Common myeloid progenitor, CD34-positive (primary cell): ENCODE measurements around the gene SMC1A.

Experiments
- CTCF ChIA-PET: fragments of 350-600 bp; sonication (Branson Sonifier 250); formaldehyde crosslinking; loops from one replicate; lab custom pipeline; 2021; ENCODE audit warnings: antibody characterized with exemption; lab: Charles Lee
- POLR2A ChIA-PET: fragments of 350-600 bp; sonication (Branson Sonifier 250); formaldehyde crosslinking; loops from one replicate; lab custom pipeline; 2021; ENCODE audit warnings: antibody characterized with exemption; lab: Charles Lee
- DNase-seq, 3 donors: peaks; one replicate each; pipeline versions ENCODE4 v3.0.0 to v3.0.0-alpha.2; 2013
- H3K27ac ChIP-seq, 2 experiments: 1 replicate in 1 of 2; 2 replicates in 1 of 2; pipeline ENCODE4 v1.7.0; 2013; ENCODE audit warnings: inconsistent platforms in 2 of 2, low read length in 2 of 2, mild to moderate bottlenecking in 2 of 2, low read depth in 1 of 2, moderate library complexity in 1 of 2; ENCODE audit not compliant: severe bottlenecking in 2 of 2, insufficient read depth in 1 of 2, poor library complexity in 1 of 2
- H3K27me3 ChIP-seq, 5 experiments: replicated peaks in 2 of 5; 1 replicate in 3 of 5; 2 replicates in 2 of 5; pipeline versions ENCODE4 v1.6.1 to v1.7.0; 2013; ENCODE audit warnings: low read length in 4 of 5, mild to moderate bottlenecking in 2 of 5, moderate library complexity in 2 of 5, inconsistent platforms in 1 of 5; ENCODE audit not compliant: insufficient read depth in 5 of 5, control insufficient read depth in 4 of 5
- H3K36me3 ChIP-seq, 4 experiments: 1 replicate in 2 of 4; 2 replicates in 2 of 4; pipeline versions ENCODE4 v1.6.1 to v1.7.0; 2013; ENCODE audit warnings: low read length in 3 of 4, control low read depth in 1 of 4, mild to moderate bottlenecking in 1 of 4; ENCODE audit not compliant: control insufficient read depth in 4 of 4, insufficient read depth in 4 of 4
- H3K4me1 ChIP-seq, 4 experiments: 1 replicate in 3 of 4; 2 replicates in 1 of 4; pipeline versions ENCODE4 v1.6.1 to v1.7.1; 2013; ENCODE audit warnings: low read length in 3 of 4, mild to moderate bottlenecking in 3 of 4, control low read depth in 1 of 4, inconsistent platforms in 1 of 4, moderate library complexity in 1 of 4; ENCODE audit not compliant: control insufficient read depth in 4 of 4, insufficient read depth in 4 of 4; ENCODE audit errors: control extremely low read depth in 1 of 4
- H3K4me3 ChIP-seq, 7 experiments: 1 replicate in 4 of 7; 2 replicates in 3 of 7; pipeline versions ENCODE4 v1.5.1 to v1.7.0; 2013; ENCODE audit warnings: mild to moderate bottlenecking in 7 of 7, low read length in 6 of 7, moderate library complexity in 6 of 7, inconsistent platforms in 2 of 7, low read depth in 2 of 7, control low read depth in 1 of 7; ENCODE audit not compliant: insufficient read depth in 4 of 7, control insufficient read depth in 1 of 7; ENCODE audit errors: extremely low read depth in 1 of 7
- H3K9me3 ChIP-seq, 5 experiments: 1 replicate in 4 of 5; 2 replicates in 1 of 5; pipeline versions ENCODE4 v1.6.1 to v1.7.1; 2013; ENCODE audit warnings: low read length in 4 of 5, mild to moderate bottlenecking in 2 of 5, inconsistent platforms in 1 of 5, low read depth in 1 of 5, moderate library complexity in 1 of 5; ENCODE audit not compliant: control insufficient read depth in 4 of 5, insufficient read depth in 2 of 5; ENCODE audit errors: control extremely low read depth in 1 of 5
- WGBS: methylation state at CpG from one replicate; pipeline ENCODE4 v1.1.5; 2013; ENCODE audit not compliant: insufficient coverage; 5-methylcytosine and 5-hydroxymethylcytosine counted together

The SMC1A gene

GRCh38 chrX:53398216-53398615, 24.2 kb downstream of the SMC1A start:
- no CpG with 5 or more reads among the region's 1 CpG for WGBS
- POLR2A ChIA-PET, result no interaction called here

GRCh38 chrX:53395605-53396298, 26.7 kb downstream of the SMC1A start:
- WGBS, result 93% methylated on average over 2 of the region's 2 CpGs
- Histone ChIP-seq H3K27me3 (no peaks in the 10 kb centered on the region), H3K36me3 (peaks cover 15 to 73% (median 30%) of the 10 kb centered on the region in 4 experiments), H3K9me3 (no peaks in the 10 kb centered on the region), H3K27ac (no peak overlapping the region), H3K4me1 (no peaks in the 10 kb centered on the region), H3K4me3 (no peak overlapping the region)
- CTCF ChIA-PET, result interaction anchor here (1.2 to 1.4 kb wide), 3 partner anchors 16 to 83 kb away, joined by 3 to 5 read pairs (median 3); no protein-coding TSS in a partner anchor
- peak in 1 of 3 donors; percentile 14 for DNase-seq
- POLR2A ChIA-PET, result no interaction called here

More at GRCh38 chrX:53398216-53398615, 24.2 kb downstream of the SMC1A start:
- Histone ChIP-seq H3K9me3 (no peaks in the 10 kb centered on the region), H3K27me3 (no peaks in the 10 kb centered on the region), H3K4me1 (no peaks in the 10 kb centered on the region), H3K36me3 (peaks cover 23 to 79% (median 40%) of the 10 kb centered on the region in 4 experiments), H3K27ac (no peak overlapping the region), H3K4me3 (no peak overlapping the region)
- no peak for DNase-seq
- CTCF ChIA-PET, result interaction anchor here (2.3 kb wide), 1 partner anchor 14 kb away, joined by 6 read pairs; no protein-coding TSS in a partner anchor

- H3K4me3 ChIP-seq, result no peak overlapping the region
- peaks cover 16 to 75% (median 53%) of the 10 kb centered on the region in 4 experiments for H3K36me3 ChIP-seq
- no peaks in the 10 kb centered on the region for H3K27me3 ChIP-seq
- WGBS, result 94% methylated on average over 3 of the region's 4 CpGs
- no peak for DNase-seq
- no peak overlapping the region for H3K27ac ChIP-seq
- ChIA-PET CTCF (no interaction called here), POLR2A (no interaction called here)
- H3K9me3 ChIP-seq, result no peaks in the 10 kb centered on the region
- H3K4me1 ChIP-seq, result no peaks in the 10 kb centered on the region
Measured at GRCh38 chrX:53383376-53384076, 38.9 kb downstream of the SMC1A start.

- H3K27ac ChIP-seq, result no peak overlapping the region
- POLR2A ChIA-PET, result no interaction called here
- 91% methylated on average over 1 of the region's 4 CpGs for WGBS
- no peaks in the 10 kb centered on the region for H3K27me3 ChIP-seq
- no peak overlapping the region for H3K4me3 ChIP-seq
- CTCF ChIA-PET, result interaction anchor here (1.1 to 2.0 kb wide), 2 partner anchors 10 to 62 kb away, joined by 4 to 7 read pairs; no protein-coding TSS in a partner anchor
- DNase-seq, result no peak
- H3K4me1 ChIP-seq, result no peaks in the 10 kb centered on the region
- no peaks in the 10 kb centered on the region for H3K9me3 ChIP-seq
- peaks cover 13 to 79% (median 51%) of the 10 kb centered on the region in 4 experiments for H3K36me3 ChIP-seq
Measured at GRCh38 chrX:53379747-53380146, 42.7 kb downstream of the SMC1A start.

GRCh38 chrX:53379008-53379710, 43.3 kb downstream of the SMC1A start:
- no peaks in the 10 kb centered on the region for H3K27me3 ChIP-seq
- no peak overlapping the region for H3K27ac ChIP-seq
- H3K9me3 ChIP-seq, result no peaks in the 10 kb centered on the region
- ChIA-PET POLR2A (no interaction called here), CTCF (interaction anchor here (1.1 to 2.0 kb wide), 2 partner anchors 10 to 62 kb away, joined by 4 to 7 read pairs; no protein-coding TSS in a partner anchor)
- H3K36me3 ChIP-seq, result peaks cover 13 to 73% (median 48%) of the 10 kb centered on the region in 4 experiments
- WGBS, result no CpG with 5 or more reads among the region's 3 CpGs
- H3K4me1 ChIP-seq, result no peaks in the 10 kb centered on the region
- no peak for DNase-seq
- H3K4me3 ChIP-seq, result no peak overlapping the region

GRCh38 chrX:53377464-53377863, 45.0 kb downstream of the SMC1A start:
- H3K27me3 ChIP-seq, result no peaks in the 10 kb centered on the region
- H3K27ac ChIP-seq, result no peak overlapping the region
- 100% methylated on average over 1 of the region's 2 CpGs for WGBS
- no peak for DNase-seq
- ChIA-PET POLR2A (no interaction called here), CTCF (interaction anchor here (1.6 kb wide), 1 partner anchor 77 kb away, joined by 3 read pairs; no protein-coding TSS in a partner anchor)
- H3K36me3 ChIP-seq, result peaks cover 11 to 56% (median 37%) of the 10 kb centered on the region in 4 experiments
- no peak overlapping the region for H3K4me3 ChIP-seq
- H3K4me1 ChIP-seq, result no peaks in the 10 kb centered on the region
- H3K9me3 ChIP-seq, result no peaks in the 10 kb centered on the region
